Fibroblast of peridontal ligament (primary cell): ENCODE data around the gene CARD16.
"Not testable (repeated sequence)": the region's sequence is repeated elsewhere in the genome, so short reads cannot be mapped to it uniquely, and the experiment has no call there.

Source experiments
- DNase-seq: peaks from one replicate; pipeline ENCODE4 v3.0.0-alpha.2; 2010; ENCODE audit errors: extremely low read depth

The CARD16 gene

DNA sequence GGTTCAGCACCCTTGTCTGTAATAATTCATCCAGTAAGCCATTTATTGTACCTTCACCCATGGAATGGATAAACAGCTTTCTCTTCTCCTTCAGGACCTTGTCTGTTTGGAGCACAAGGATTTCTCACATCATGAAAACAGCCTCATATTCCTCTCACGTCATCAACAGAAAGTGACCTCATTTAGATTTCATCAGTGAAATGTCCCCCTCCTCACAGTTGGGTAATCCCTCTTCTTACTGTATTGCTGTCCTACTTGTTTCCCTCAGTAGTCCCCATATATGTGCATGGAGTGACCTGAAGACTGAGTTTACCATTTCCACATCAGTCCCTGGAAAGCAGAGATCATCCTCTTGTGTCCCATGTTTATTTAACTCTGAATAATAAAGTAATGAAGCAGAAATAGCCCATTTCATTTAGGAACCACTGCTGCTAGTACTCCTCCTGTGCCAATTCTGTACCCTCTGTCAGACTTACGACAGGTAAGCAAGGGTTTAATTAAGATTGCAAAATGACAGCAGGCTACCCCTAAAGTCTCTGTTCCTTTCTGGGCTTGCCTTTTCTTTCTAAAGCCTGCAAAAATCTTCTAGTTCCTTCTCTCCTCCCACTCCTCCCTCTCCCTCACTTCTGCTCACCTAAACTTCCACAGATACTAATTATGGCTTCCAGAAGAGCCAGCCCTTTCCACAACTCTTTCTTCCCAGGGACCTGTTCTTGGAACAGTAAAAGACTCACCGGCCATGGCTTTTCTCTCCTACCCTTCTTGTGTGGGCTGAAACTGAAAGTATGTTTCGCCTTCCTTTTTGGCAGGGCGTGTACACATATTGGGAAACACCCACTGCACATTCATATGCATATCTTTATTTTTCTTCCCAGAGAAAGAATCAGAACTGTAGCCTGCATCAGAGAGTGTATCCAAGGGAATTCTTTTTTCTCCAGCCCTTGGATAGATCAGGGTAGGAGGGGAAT is at the start of gene CARD16:
Gene CARD16, minus strand, starts transcription at position 779 of the 968 bp plus-strand sequence. Its CDS starts 38 bp downstream, at position 741.
- peak; percentile 77 for DNase-seq

DNA sequence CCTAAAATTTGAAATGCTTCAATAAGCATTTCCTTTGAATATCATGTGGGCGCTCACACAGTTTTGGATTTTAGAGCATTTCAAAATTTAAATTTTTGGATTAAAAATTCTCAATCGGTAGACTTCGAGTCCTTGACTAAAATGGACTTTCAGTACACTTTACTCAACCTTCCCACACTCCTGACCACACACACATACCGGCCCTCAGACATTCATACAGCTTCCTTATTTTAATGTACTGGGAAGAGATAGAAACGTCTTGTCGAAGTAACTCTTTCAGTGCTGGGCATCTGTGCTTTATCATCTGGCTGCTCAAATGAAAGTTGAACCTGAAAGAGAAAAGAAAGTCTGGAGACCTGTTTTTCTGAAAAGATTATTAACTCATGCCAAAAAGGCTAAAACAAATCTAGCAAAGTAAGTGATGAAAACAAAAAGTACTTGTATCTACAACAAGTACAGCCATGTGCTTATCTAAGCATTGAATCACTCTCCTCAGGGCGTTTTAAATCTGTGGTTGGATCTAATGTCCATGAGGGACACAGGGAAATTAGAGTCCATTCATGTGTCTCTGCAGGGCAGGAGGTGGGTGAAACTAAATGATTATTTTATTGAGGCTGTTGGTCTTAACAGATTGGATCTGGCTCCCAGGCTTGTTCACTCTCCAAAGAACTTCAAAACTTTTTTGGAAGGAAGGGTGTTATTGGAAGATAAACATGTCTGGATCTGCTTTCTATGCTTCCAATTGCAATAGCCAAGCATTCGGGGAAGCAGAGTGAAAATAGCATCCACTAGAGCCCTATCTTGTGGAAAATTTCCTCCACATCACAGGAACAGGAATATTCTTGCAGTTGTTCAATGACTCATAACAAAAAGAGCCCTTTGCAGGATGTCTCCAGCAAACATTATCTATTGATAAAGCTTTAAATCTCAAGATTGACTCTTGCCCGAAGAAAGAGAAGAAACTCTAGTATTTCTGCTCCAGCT is 47.4 kb upstream of the CARD16 start:
- peak; percentile 9 for DNase-seq

DNA sequence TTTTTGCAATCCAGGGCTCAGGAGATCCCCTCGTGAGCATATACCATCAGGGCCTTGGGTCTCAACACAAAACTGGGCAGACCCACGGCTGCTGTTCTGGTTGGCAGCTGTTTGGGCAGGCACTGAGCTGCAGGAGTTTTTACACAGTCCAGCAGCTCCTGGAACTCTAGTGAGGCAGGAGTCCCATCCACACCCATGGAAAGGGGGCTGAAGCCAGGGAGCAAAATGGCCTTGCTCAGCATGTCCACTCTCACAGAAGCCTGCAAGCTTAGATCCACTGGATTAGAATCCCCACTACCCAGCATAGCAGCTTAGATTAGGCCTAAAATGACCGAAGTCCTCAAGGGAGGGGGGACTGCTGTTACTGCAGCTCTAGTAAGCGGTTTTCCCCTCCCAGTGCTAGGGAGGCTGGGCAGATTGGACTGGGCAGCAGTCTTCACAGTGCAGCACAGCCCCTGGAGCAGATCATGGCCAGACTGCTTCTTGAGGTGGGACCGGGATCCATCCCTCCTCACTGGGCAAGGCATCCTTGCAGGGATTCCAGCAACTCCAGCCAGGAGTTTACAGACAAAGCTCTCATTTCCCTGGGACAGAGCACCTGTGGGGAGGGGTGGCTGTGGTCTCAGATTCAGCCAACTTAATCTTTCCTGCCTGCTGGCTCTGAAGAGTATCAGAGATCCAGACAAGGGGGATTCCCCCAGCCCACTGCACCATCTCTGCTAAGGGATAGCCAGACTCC is 36.4 kb upstream of the CARD16 start:
- DNase-seq, result no peak

DNA sequence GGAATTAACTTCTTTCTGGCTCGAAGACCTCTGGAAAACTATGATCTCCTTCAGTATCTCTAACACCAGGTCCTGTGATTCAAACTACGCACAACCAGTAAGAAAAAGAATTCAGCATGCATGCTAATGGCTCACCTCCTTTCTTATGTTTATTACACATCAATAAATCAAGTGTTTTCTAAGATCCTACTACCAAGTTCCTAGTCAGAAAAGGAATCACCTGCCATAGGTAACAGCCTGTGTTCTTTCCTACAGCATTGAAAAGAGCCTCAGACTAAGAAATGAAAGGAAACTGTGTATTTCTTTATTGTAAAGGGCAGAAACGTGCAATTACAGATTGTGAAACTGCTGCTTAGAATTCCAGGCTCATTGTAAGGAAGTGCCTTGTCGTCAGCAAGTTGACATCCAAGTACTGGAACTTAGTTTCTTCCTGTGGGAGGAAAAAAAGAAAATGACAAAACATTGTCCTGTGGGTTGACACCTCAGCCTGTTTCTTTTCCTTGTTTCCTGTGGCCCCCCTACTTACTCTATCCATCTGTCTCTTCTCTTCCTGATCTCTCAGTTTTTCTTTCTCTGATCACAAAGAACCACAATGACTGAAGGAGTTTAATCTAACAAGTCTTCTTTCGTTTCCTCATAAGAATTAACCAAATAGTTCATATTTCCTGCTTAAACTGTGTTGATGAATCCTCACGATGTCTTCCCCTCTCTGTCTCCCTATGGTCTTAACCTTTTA is 35.2 kb upstream of the CARD16 start:
- peak; percentile 18 for DNase-seq

DNA sequence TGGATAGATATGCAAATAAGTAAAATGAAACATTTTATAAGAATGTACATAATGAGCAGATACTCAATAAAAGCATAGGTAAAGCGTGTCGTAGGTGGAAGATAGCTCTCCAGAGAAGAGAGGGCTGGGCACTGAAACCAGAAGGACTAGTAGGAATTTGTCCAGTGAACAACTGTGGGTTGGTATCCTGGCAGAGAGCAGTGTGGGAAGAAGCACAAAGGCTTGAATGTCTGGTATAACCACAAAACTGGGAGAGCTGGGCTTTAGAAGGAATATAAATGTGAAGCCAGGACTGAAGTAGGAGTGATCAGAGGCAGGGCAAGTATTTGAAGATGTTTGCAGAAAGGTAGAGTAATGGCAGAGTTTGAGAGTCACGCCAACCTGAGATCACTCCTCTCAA is 33.1 kb upstream of the CARD16 start:
- DNase-seq, result no peak

DNA sequence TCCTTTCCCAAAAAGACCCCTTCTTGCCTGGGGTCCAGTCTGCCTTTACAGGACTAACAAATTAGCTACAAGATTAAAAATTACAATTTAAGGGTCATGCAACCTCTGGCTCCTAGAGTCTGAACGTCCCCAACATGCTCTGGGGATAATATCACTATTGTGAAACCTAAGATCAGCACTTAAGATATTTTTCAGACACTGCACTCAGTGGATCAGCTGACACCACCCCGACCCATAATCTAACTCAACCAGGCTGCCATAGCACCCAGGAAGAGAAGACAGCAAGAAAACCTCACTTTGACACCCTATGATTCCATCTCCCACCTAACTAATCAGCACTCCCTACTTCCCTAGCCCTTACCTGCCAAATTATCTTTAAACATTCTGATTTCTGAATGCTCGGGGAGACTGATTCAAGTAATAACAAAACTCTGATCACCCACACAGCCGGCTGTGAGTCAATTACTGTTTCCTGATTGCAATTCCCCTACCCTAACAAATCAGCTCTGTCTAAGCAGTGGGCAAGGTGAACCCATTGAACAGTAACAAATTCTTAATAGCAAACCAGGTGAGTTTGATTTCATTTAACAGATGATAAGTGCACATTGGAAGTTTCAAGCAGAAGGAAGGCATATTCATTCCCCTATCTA is 32.1 kb upstream of the CARD16 start:
- not testable (repeated sequence) for DNase-seq

DNA sequence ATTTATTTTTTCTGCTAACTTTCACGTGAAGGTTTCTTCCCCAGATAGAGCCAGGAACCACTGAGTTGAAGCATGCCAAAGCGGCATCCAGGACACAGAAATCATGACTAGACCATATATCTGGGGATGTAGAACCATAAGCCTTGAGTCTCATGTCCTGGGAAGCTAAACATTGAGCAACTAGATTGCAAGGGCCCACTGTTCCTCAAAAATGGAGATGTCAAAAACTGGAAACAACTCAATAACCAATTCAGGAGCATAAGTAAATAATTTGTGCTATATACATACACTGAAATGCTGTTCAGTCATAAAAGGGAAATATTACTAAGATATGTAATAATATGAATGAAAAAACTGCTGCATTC is 29.0 kb upstream of the CARD16 start:
- no peak for DNase-seq

DNA sequence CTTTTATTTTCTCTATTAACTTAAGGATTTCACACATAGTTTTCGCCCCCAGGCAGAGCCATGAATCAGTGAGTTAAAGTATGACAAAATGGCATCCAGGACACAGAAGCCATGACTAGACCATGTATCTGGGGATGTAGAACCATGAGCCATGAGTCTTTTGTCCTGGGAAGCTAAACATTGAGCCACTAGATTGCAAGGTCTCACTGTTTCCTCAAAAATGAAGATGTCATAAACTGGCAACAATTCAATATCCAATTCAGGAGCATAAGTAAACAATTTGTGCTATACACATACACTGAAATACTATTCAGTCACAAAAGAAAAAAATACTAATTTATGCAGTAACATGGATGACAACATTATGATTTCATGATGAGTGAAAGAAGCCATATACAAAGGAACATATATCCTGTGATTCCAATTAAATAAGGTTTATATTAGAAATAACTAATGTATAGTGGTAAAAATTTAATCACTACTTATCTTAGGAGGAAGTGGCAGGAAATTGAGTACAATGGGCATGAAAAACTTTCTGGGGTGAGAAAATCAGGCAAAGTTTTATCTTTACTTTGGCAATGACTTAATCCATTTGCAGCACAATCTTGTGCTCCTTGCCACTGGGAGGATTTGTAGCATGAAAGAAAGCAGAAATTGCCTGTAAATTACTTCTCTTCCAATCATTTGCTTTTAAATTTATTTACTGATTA is 28.5 kb upstream of the CARD16 start:
- DNase-seq, result no peak

DNA sequence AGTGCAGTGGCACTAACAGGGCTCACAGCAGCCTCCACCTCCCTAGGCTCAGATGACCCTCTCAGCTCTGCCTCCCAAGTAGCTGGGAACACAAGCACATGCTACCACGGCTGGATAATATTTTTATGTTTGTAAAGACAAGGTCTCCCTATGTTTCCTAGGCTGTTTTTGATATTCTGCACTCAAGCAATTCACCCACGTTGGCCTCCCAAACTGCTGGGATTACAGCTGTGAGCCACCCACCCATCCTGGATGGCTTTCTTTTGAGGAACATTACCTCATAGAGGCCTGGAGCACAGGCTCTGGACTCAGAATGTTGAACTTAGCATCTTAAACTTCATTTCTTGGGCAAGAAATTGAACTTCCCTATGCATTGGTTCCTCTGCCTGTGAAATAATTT is 26.9 kb upstream of the CARD16 start:
- not testable (repeated sequence) for DNase-seq

DNA sequence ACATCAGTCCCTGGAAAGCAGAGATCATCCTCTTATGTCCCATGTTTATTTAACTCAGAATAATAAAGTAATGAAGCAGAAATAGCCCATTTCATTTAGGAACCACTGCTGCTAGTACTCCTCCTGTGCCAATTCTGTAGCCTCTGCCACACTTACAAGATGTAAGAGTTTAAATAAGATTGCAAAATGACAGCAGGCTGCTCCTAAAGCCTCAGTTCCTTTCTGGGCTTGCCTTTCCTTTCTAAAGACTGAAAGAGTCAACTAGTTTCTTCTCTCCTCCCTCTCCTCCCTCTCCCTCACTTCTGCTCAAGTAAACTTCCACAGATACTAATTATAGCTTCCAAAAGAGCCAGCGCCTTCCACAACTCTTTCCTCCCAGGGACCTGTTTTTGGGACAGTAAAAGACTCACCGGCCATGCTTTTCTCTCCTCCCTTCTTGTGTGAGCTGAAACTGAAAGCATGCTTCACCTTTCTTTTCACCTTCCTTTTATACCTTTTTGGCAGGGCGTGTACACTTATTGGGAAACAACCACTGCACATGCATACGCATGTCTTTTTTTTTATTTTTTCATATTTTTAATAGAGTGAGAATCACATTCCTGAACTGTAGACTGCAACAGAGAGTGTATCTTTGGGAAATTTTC is 26.1 kb upstream of the CARD16 start:
- DNase-seq, result no peak

DNA sequence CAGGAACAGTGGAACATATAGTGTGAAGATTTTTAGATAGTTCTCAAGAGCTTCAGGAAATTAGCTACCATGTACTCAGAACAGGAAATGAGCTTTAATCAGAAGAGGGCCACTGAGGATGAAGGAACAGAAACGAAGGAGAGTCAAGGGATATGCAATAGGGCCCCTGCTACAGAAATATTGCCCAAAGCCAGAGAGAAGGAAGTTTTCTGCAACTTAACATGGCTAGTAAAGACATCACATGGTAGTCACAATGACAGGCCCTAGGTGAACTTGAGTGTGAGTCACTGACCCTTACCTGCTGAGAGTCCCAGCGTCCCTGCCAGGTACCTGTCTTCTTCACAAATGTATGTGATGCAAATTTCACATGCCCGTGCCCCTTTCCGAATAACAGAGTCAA is 25.2 kb upstream of the CARD16 start:
- DNase-seq, result no peak

DNA sequence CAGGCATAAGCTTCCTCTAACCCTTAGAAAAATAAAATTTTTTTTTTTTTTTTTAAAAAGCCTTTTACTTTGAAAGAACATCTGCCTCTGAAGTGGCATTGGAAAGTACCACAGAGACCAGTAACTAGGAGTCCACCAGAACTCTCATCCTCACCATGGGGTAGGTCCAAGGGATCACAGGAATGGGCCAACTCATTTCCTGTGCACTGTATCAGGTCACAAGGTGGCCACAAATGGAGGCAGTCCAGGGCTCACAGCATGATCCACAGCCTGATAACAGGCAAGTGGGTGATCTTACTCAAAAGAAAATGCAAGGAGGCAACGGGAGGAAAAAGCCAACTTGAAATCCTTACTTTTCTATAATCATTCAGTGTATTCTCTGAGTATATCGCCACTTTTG is 24.6 kb upstream of the CARD16 start:
- not testable (repeated sequence) for DNase-seq

DNA sequence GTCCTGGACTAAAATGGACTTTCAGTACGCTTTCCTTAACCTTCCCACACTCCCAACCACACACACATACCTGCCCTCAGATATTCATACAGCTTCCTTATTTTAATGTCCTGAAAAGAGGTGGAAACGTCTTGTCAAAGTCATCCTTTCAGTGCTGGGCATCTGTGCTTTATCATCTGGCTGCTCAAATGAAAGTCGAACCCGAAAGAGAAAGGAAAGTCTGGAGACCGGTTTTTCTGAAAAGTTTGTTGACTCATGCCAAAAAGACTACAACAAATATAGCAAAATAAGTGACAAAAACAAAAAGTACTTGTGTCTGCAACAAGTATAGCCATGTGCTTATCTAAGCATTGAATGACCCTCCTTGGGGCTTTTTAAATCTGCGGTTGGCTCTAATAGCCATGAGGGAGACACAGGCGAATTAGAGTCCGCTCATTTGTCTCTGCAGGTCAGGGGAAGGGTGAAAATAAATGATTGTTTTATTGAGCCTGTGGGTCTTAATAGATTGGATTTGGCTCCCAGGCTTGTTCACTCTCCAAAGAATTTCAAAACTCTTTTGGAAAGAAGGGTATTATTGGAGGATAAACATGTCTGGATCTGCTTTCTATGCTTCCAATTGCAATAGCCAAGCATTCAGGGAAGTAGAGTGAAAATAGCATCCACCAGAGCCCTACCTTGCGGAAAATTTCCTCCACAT is 18.3 kb upstream of the CARD16 start:
- DNase-seq, result not testable (repeated sequence)

DNA sequence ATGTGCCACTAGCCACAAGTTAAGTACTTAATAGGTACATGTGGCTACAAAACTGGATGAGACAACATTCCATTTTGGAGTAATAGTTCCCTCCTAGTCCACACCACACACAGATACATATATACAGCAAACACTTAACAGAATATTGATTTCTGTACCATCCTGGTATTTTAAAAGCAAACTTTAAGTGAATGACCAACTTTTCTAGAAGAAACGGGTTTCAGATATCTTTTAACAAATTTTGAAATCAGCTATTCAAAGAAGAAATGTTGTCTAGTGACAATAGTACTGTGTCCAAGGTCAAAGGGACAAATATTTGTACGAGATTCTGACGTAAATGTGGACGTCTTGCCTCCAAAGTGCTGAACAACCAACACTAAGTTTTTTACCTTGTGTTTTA is 12.3 kb upstream of the CARD16 start:
- no peak for DNase-seq

DNA sequence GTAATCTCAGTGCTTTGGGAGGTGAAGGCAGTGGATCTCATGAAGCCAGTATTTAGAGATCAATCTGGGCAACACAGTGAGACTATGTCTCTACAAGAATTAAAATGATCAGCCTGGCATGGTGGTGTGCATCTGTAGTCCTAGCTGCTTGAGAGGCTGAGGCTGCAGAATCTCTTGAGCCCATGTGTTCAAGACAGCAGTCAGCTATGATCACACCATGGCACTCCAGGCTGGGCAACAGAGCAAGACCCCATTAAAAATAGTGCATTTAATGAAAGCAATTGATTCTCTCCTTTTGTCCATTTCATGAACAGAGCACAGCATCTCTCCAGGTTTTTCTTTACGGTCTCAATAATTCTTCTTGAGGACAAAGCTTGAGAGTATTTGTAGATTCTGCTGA is 11.3 kb upstream of the CARD16 start:
- DNase-seq, result no peak

DNA sequence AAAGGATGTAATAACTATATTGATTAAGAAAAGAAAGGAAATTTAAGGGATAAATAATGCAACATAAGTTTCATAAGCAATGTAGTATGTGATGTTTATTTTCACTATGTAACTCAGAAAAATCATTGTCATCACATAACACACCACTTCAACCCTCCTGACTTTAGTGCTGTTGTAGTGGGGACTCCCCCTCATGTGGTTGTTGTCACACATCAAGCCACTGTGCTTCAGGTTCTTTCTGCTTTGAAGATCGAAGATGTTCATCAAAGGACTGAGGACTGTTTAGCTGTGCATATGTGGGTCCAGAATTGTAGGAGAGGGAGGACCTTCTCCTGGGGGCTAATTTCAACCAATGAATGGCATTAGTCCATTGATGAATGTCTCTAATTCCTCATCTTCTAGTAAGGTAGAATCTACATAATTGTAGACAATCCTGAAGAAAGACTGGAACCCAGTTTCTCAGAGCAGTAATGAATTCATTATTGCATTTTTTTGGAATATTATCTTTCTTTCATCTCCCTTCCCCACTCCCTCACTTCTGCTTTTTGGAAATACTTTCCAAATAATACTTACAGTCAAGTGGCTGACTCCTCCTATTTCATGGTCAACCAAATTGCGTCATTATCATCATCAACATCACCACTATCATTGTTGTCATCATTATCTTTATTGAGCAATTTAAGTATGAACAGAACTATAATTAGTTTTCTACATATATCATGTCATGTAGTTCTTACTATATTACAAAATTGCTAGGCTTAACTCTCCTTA is 9.8 kb upstream of the CARD16 start:
- no peak for DNase-seq

DNA sequence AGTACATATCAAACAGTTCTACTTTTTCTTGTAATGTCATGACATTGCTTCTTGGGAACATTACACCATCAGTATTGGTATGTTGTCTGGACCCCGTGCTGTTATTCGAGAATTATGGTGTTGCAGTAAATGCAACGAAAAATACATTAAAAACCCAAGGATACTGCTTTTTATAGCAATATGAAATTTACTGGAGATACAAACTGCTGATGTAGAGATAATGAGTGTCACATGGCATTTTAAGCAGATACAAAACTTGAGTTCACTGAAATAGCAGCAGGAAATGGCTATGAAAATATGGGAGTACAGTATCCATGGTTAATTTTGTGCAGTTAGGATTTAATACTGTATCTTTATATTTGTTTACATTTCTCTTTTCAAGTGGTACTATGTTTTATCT is 7.4 kb upstream of the CARD16 start:
- no peak for DNase-seq

DNA sequence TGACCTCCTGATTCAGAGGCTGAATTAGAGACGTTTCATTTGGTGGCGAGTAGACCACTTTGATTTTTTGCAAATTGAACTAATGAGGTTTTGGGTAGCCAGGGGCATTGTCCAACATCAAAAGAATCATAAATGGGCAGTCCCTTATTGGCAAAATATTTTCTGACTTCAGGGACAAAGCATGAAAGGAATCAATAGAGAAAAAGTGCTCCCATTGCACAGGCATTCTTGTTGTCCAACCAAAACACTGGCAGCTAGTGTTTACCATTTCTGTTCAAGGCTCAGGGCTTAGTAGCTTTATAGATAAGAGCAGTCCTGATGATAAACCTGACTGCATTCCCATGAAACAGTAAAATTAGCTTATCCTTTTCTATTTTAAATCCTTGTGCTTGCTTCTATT is 6.4 kb upstream of the CARD16 start:
- DNase-seq, result no peak
